DOHH2 (cell line): ENCODE results near the gene NPAS3.

Experiments
- H3F3A ChIP-seq: fragments of 200-600 bp; sonication (generic), shearing (Covaris generic); 2 replicates; pipeline ENCODE4 v1.6.0; 2016; ENCODE audit warnings: antibody characterized with exemption, mild to moderate bottlenecking; ENCODE audit not compliant: control insufficient read depth, insufficient read depth
- H3K27ac ChIP-seq: fragments of 200-600 bp; sonication (generic); 2 replicates; pipeline ENCODE4 v1.5.1; 2014; ENCODE audit warnings: low read depth, mild to moderate bottlenecking, low read length, moderate library complexity
- H3K27me3 ChIP-seq: fragments of 200-600 bp; sonication (generic); 2 replicates; pipeline ENCODE4 v1.6.1; 2014; ENCODE audit warnings: mild to moderate bottlenecking, low read length, mixed read lengths; ENCODE audit not compliant: control insufficient read depth
- H3K36me3 ChIP-seq: fragments of 200-600 bp; sonication (generic); 2 replicates; pipeline ENCODE4 v1.6.1; 2014; ENCODE audit warnings: mild to moderate bottlenecking, low read length, moderate library complexity, mixed read lengths; ENCODE audit not compliant: control insufficient read depth
- H3K4me1 ChIP-seq: fragments of 200-600 bp; sonication (generic); 2 replicates; pipeline ENCODE4 v1.6.1; 2014; ENCODE audit warnings: mild to moderate bottlenecking, low read length, mixed read lengths; ENCODE audit not compliant: control insufficient read depth
- H3K4me2 ChIP-seq: fragments of 200-600 bp; sonication (generic); 2 replicates; pipeline ENCODE4 v1.6.0; 2014; ENCODE audit warnings: mild to moderate bottlenecking, low read length, moderate library complexity
- H3K4me3 ChIP-seq: fragments of 200-600 bp; sonication (generic); 2 replicates; pipeline ENCODE4 v1.5.1; 2014; ENCODE audit warnings: mild to moderate bottlenecking, low read length, mixed read lengths
- H3K79me2 ChIP-seq: fragments of 200-600 bp; sonication (generic); 2 replicates; pipeline ENCODE4 v1.6.1; 2014; ENCODE audit warnings: mild to moderate bottlenecking, low read length, mixed read lengths; ENCODE audit not compliant: control insufficient read depth
- H3K9me2 ChIP-seq: fragments of 200-600 bp; sonication (generic); replicated peaks from 2 replicates; pipeline ENCODE4 v1.6.1; 2014; ENCODE audit warnings: mild to moderate bottlenecking, low read length, mixed read lengths; ENCODE audit not compliant: control insufficient read depth
- H3K9me3 ChIP-seq: fragments of 200-600 bp; sonication (generic); 2 replicates; pipeline ENCODE4 v1.6.1; 2014; ENCODE audit warnings: antibody characterized with exemption, low read length, mixed read lengths; ENCODE audit not compliant: control insufficient read depth, insufficient read depth
- H4K20me1 ChIP-seq: fragments of 200-600 bp; sonication (generic); 2 replicates; pipeline ENCODE4 v1.6.0; 2014; ENCODE audit warnings: low read depth, mild to moderate bottlenecking, antibody characterized with exemption, low read length, moderate library complexity; ENCODE audit not compliant: control insufficient read depth, insufficient read depth
- EZH2phosphoT487 ChIP-seq: fragments of 200-600 bp; sonication (generic); IDR thresholded peaks from 2 replicates; pipeline ENCODE4 v1.6.1; 2017; ENCODE audit warnings: borderline replicate concordance, mild to moderate bottlenecking, antibody characterized with exemption, low read length, moderate library complexity, mixed read lengths
- TF ChIP-seq, protein P1 (sequence below): fragments of 200-600 bp; sonication (generic); IDR thresholded peaks from one replicate; pipeline ENCODE4 v1.5.1; 2014; ENCODE audit warnings: antibody characterized with exemption, mild to moderate bottlenecking, low read depth, low read length; ENCODE audit not compliant: poor library complexity, severe bottlenecking

Gene NPAS3

DNA sequence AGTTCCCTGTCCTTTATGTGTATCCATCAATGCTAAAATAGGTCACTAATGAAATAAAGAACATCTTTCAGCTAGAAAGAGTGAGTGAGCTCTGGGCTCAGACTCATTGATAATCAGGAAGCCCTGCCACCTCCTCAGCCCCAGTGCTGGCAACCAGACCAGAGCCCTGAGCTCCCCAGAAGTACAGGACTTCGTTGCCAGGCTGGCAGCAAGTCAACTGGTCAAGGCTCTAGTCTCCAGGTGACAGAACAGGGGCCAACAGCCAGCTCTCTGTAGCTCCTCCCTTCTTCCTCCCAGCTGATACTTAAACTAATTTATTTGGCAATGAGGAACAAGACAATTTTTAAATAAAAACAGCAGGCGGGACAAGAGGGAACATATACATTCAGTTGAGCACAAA, 866.9 kb downstream of the NPAS3 start:
- no peaks in the 10 kb centered on the region for H3K9me2 ChIP-seq
- no peaks in the 10 kb centered on the region for H3K79me2 ChIP-seq
- no peaks in the 10 kb centered on the region for H4K20me1 ChIP-seq
- no peaks in the 10 kb centered on the region for H3K36me3 ChIP-seq
- no peak overlapping the region for H3K4me2 ChIP-seq
- TF ChIP-seq EZH2phosphoT487: no peak
- TF ChIP-seq, protein P1, sequence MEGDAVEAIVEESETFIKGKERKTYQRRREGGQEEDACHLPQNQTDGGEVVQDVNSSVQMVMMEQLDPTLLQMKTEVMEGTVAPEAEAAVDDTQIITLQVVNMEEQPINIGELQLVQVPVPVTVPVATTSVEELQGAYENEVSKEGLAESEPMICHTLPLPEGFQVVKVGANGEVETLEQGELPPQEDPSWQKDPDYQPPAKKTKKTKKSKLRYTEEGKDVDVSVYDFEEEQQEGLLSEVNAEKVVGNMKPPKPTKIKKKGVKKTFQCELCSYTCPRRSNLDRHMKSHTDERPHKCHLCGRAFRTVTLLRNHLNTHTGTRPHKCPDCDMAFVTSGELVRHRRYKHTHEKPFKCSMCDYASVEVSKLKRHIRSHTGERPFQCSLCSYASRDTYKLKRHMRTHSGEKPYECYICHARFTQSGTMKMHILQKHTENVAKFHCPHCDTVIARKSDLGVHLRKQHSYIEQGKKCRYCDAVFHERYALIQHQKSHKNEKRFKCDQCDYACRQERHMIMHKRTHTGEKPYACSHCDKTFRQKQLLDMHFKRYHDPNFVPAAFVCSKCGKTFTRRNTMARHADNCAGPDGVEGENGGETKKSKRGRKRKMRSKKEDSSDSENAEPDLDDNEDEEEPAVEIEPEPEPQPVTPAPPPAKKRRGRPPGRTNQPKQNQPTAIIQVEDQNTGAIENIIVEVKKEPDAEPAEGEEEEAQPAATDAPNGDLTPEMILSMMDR: no peak
- H3K27me3 ChIP-seq: no peaks in the 10 kb centered on the region
- no peak overlapping the region for H3K27ac ChIP-seq
- no peaks in the 10 kb centered on the region for H3F3A ChIP-seq
- no peak overlapping the region for H3K4me3 ChIP-seq
- no peaks in the 10 kb centered on the region for H3K9me3 ChIP-seq
- no peaks in the 10 kb centered on the region for H3K4me1 ChIP-seq

DNA sequence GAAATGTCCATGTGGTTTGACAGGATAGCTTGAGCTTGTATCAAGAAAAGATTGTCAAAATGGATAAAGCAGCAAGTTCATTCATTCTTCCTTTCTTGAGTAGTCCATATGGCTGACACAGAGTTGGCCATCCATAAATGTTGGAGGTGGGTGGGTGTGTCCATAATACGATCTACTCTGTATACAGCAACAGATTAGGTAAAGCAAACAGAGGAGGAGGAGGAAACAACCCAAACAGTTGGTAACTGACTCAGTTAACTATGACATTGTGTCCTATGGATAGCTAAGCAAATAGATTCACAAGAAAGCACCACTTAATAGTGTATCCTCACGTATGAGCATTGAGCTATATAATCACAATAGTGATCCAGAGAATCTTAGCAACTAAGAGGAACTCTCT, 868.2 kb downstream of the NPAS3 start:
- H3K27me3 ChIP-seq: no peaks in the 10 kb centered on the region
- H3K27ac ChIP-seq: no peak overlapping the region
- TF ChIP-seq, protein P1: no peak
- no peak for TF ChIP-seq EZH2phosphoT487
- H3K36me3 ChIP-seq: no peaks in the 10 kb centered on the region
- H3K4me1 ChIP-seq: no peaks in the 10 kb centered on the region
- H3K4me3 ChIP-seq: no peak overlapping the region
- H4K20me1 ChIP-seq: no peaks in the 10 kb centered on the region
- H3K4me2 ChIP-seq: no peak overlapping the region
- H3K9me2 ChIP-seq: no peaks in the 10 kb centered on the region
- H3K9me3 ChIP-seq: no peaks in the 10 kb centered on the region
- no peaks in the 10 kb centered on the region for H3F3A ChIP-seq
- H3K79me2 ChIP-seq: no peaks in the 10 kb centered on the region

DNA sequence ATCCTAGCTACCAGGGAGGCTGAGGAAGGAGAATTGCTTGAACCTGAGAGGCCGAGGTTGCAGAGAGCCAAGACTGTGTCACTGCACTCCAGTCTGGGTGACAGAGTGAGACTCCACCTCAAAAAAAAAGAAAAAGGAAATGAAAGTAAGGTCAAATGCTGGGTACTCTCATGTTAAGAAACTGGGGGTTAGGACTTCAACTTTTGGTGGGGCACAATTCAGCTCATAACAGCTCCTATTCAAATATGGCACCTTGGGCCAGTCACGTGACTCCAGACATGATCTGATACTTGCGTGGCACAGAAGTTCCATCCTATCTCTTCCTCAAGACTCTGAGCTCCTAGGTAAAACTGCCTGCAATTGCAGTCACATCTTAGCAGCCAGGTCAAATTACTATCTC, 869.5 kb downstream of the NPAS3 start:
- TF ChIP-seq, protein P1: no peak
- no peak for TF ChIP-seq EZH2phosphoT487
- no peaks in the 10 kb centered on the region for H3K79me2 ChIP-seq
- no peak overlapping the region for H3K27ac ChIP-seq
- H3K9me2 ChIP-seq: no peaks in the 10 kb centered on the region
- H3K4me1 ChIP-seq: no peaks in the 10 kb centered on the region
- no peaks in the 10 kb centered on the region for H3F3A ChIP-seq
- no peaks in the 10 kb centered on the region for H4K20me1 ChIP-seq
- H3K4me3 ChIP-seq: no peak overlapping the region
- no peaks in the 10 kb centered on the region for H3K36me3 ChIP-seq
- H3K4me2 ChIP-seq: no peak overlapping the region
- H3K27me3 ChIP-seq: no peaks in the 10 kb centered on the region
- no peaks in the 10 kb centered on the region for H3K9me3 ChIP-seq
